HG02970 (cell line): ENCODE measurements around the gene TRIM54.
"Not testable (repeated sequence)": the region's sequence is repeated elsewhere in the genome, so short reads cannot be mapped to it uniquely, and the experiment has no call there.

ENCODE experiments used
- ATAC-seq: cut with Tn5 transposase; IDR thresholded peaks from one replicate; pipeline ENCODE4 v1.9.1; 2021; ENCODE audit warnings: mild to moderate bottlenecking, moderate library complexity, moderate number of reproducible peaks; ENCODE audit not compliant: unreplicated experiment, low FRiP score

TRIM54 gene

GRCh38 chr2:27255660-27256059 lies 26.6 kb upstream of the TRIM54 start:
- no peak for ATAC-seq

- no peak for ATAC-seq
Observed at GRCh38 chr2:27256855-27257454, 25.3 kb upstream of the TRIM54 start.

GRCh38 chr2:27258051-27258450 lies 24.2 kb upstream of the TRIM54 start:
- no peak for ATAC-seq

- ATAC-seq = no peak
Observed at GRCh38 chr2:27261241-27261925, 20.8 kb upstream of the TRIM54 start.

GRCh38 chr2:27261926-27262298 lies 20.3 kb upstream of the TRIM54 start:
- no peak for ATAC-seq

GRCh38 chr2:27262379-27263286 lies 19.6 kb upstream of the TRIM54 start, which contains the start of gene SLC30A3:
Gene SLC30A3, minus strand, starts transcription at chr2:27263047. Its CDS starts 141 bp downstream, at chr2:27262906.
- ATAC-seq = no peak

GRCh38 chr2:27263287-27264252 lies 18.7 kb upstream of the TRIM54 start:
- no peak for ATAC-seq

- ATAC-seq = no peak
Observed at GRCh38 chr2:27264253-27264752, 17.9 kb upstream of the TRIM54 start.

- no peak for ATAC-seq
Observed at GRCh38 chr2:27264753-27265535, 17.3 kb upstream of the TRIM54 start.

GRCh38 chr2:27265536-27265870 lies 16.7 kb upstream of the TRIM54 start:
- ATAC-seq = no peak

- not testable (repeated sequence) for ATAC-seq
Observed at GRCh38 chr2:27268296-27268695, 13.9 kb upstream of the TRIM54 start.

GRCh38 chr2:27270131-27270530 lies 12.1 kb upstream of the TRIM54 start:
- no peak for ATAC-seq

- no peak for ATAC-seq
Observed at GRCh38 chr2:27270670-27271069, 11.6 kb upstream of the TRIM54 start.

GRCh38 chr2:27271631-27272340 lies 10.4 kb upstream of the TRIM54 start:
- ATAC-seq = no peak

GRCh38 chr2:27272537-27273522 lies 9.4 kb upstream of the TRIM54 start:
- ATAC-seq = not testable (repeated sequence)

GRCh38 chr2:27275211-27276150 lies 6.7 kb upstream of the TRIM54 start, which contains the start of gene DNAJC5G:
Gene DNAJC5G, plus strand, starts transcription at chr2:27275433. Its CDS starts 1,296 bp downstream, at chr2:27276729.
- no peak for ATAC-seq
